ENCODE measurements around the gene ATP6V0A4.
"Not testable (repeated sequence)": the region's sequence is repeated elsewhere in the genome, so short reads cannot be mapped to it uniquely, and the experiment has no call there.

Gene ATP6V0A4

GRCh38 chr7:138797715-138798320 is at the start of gene ATP6V0A4, which contains the start of gene TMEM213:
Gene ATP6V0A4, minus strand, starts transcription at chr7:138798196. Its CDS starts 26,949 bp downstream, at chr7:138771247.
Gene TMEM213, plus strand, starts transcription at chr7:138797994. Its CDS starts 111 bp downstream, at chr7:138798105.
- no peak for DNase-seq (ENCODE audit: low read depth, low spot score)

GRCh38 chr7:138845711-138846110 is 47.7 kb upstream of the ATP6V0A4 start:
- no peak for DNase-seq (ENCODE audit: low read depth, low spot score)

GRCh38 chr7:138843632-138844580 is 45.9 kb upstream of the ATP6V0A4 start:
- DNase-seq (ENCODE audit: low read depth, low spot score): no peak

GRCh38 chr7:138842111-138842510 is 44.1 kb upstream of the ATP6V0A4 start:
- peak; percentile 87 for DNase-seq (ENCODE audit: low read depth, low spot score)

GRCh38 chr7:138838166-138838565 is 40.2 kb upstream of the ATP6V0A4 start:
- DNase-seq (ENCODE audit: low read depth, low spot score): no peak

GRCh38 chr7:138837627-138838026 is 39.6 kb upstream of the ATP6V0A4 start:
- DNase-seq (ENCODE audit: low read depth, low spot score): no peak

GRCh38 chr7:138835087-138835486 is 37.1 kb upstream of the ATP6V0A4 start:
- no peak for DNase-seq (ENCODE audit: low read depth, low spot score)

GRCh38 chr7:138834583-138834982 is 36.6 kb upstream of the ATP6V0A4 start:
- DNase-seq (ENCODE audit: low read depth, low spot score): no peak

GRCh38 chr7:138833596-138833995 is 35.6 kb upstream of the ATP6V0A4 start:
- no peak for DNase-seq (ENCODE audit: low read depth, low spot score)

- no peak for DNase-seq (ENCODE audit: low read depth, low spot score)
Observed at GRCh38 chr7:138832966-138833365, 35.0 kb upstream of the ATP6V0A4 start.

GRCh38 chr7:138829335-138829734 is 31.3 kb upstream of the ATP6V0A4 start:
- DNase-seq (ENCODE audit: low read depth, low spot score): no peak

GRCh38 chr7:138828302-138828701 is 30.3 kb upstream of the ATP6V0A4 start:
- no peak for DNase-seq (ENCODE audit: low read depth, low spot score)

- no peak for DNase-seq (ENCODE audit: low read depth, low spot score)
Observed at GRCh38 chr7:138825049-138825721, 27.2 kb upstream of the ATP6V0A4 start.

- no peak for DNase-seq (ENCODE audit: low read depth, low spot score)
Observed at GRCh38 chr7:138822867-138823535, 25.0 kb upstream of the ATP6V0A4 start.

GRCh38 chr7:138821912-138822311 is 23.9 kb upstream of the ATP6V0A4 start:
- DNase-seq (ENCODE audit: low read depth, low spot score): no peak

- no peak for DNase-seq (ENCODE audit: low read depth, low spot score)
Observed at GRCh38 chr7:138819625-138820024, 21.6 kb upstream of the ATP6V0A4 start.

GRCh38 chr7:138816650-138817049 is 18.7 kb upstream of the ATP6V0A4 start:
- no peak for DNase-seq (ENCODE audit: low read depth, low spot score)

- DNase-seq (ENCODE audit: low read depth, low spot score): no peak
Observed at GRCh38 chr7:138814816-138815332, 16.9 kb upstream of the ATP6V0A4 start.

- DNase-seq (ENCODE audit: low read depth, low spot score): no peak
Observed at GRCh38 chr7:138813945-138814344, 15.9 kb upstream of the ATP6V0A4 start.

GRCh38 chr7:138811327-138811726 is 13.3 kb upstream of the ATP6V0A4 start:
- not testable (repeated sequence) for DNase-seq (ENCODE audit: low read depth, low spot score)

GRCh38 chr7:138809346-138809745 is 11.3 kb upstream of the ATP6V0A4 start:
- DNase-seq (ENCODE audit: low read depth, low spot score): no peak
